GM12878 (cell line): ENCODE results near the gene THOC5.

ENCODE experiments used
- ATF3 ChIP-seq: IDR thresholded peaks from 2 replicates; pipeline ENCODE4 v1.6.1; 2011; ENCODE audit warnings: low read depth, mild to moderate bottlenecking, low read length, moderate library complexity, borderline replicate concordance; ENCODE audit errors: extremely low read depth
- EGR1 ChIP-seq, 2 experiments: IDR thresholded peaks; 1 replicate in 1 of 2; 2 replicates in 1 of 2; pipeline ENCODE4 v1.6.1; 2011 to 2012; ENCODE audit warnings: low read depth in 2 of 2, low read length in 2 of 2, borderline replicate concordance in 1 of 2, mild to moderate bottlenecking in 1 of 2, moderate library complexity in 1 of 2
- FOS ChIP-seq: IDR thresholded peaks from 3 replicates; pipeline ENCODE4 v1.6.1; 2011; ENCODE audit warnings: borderline replicate concordance; ENCODE audit not compliant: insufficient read length; ENCODE audit errors: extremely low read depth
- PML ChIP-seq: IDR thresholded peaks from 2 replicates; pipeline ENCODE4 v1.6.1; 2012; ENCODE audit warnings: low read length, inconsistent platforms
- ZBTB33 ChIP-seq: fragments of 450-650 bp; IDR thresholded peaks from 2 replicates; pipeline ENCODE4 v1.6.1; 2017; ENCODE audit warnings: mild to moderate bottlenecking
- ZZZ3 ChIP-seq: IDR thresholded peaks from 2 replicates; pipeline ENCODE4 v1.6.1; 2011; ENCODE audit warnings: low read depth; ENCODE audit not compliant: control insufficient read depth, insufficient read length
- TF ChIP-seq, protein P1 (sequence below): IDR thresholded peaks from 2 replicates; pipeline ENCODE4 v1.6.1; 2012; ENCODE audit warnings: low read depth, low read length, improper control_type of control experiment

GRCh38 chr22:29491012-29491411 lies 62.5 kb downstream of the THOC5 start:
- TF ChIP-seq ATF3 (no peak), ZZZ3 (no peak), EGR1 (IDR thresholded peaks at IDR 0.05; ENCODE audit: borderline replicate concordance in 1 of 2, low read depth in 2 of 2, low read length in 2 of 2) (no peak), ZBTB33 (no peak), PML (no peak), FOS (no peak)
- TF ChIP-seq, protein P1, sequence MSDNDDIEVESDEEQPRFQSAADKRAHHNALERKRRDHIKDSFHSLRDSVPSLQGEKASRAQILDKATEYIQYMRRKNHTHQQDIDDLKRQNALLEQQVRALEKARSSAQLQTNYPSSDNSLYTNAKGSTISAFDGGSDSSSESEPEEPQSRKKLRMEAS = no peak
